Neutrophil (primary cell): ENCODE measurements around the gene MRM1.
"Not testable (repeated sequence)": the region's sequence is repeated elsewhere in the genome, so short reads cannot be mapped to it uniquely, and the experiment has no call there.

Experiments used
- H3K27ac ChIP-seq: fragments of 200-600 bp; sonication (generic); 2 replicates; pipeline ENCODE4 v1.5.1; 2016; ENCODE audit warnings: mild to moderate bottlenecking, moderate library complexity
- H3K27me3 ChIP-seq: fragments of 200-600 bp; sonication (generic); 2 replicates; pipeline ENCODE4 v1.6.0; 2016; ENCODE audit warnings: mild to moderate bottlenecking
- H3K36me3 ChIP-seq: fragments of 200-600 bp; sonication (generic); 2 replicates; pipeline ENCODE4 v1.5.1; 2017
- H3K4me1 ChIP-seq, 2 experiments: fragments of 200-600 bp in 1 of 2; sonication (generic) in 1 of 2; 1 replicate in 1 of 2; 2 replicates in 1 of 2; pipeline versions ENCODE4 v1.5.1 to v1.6.1; 2013 to 2016; ENCODE audit warnings: low read depth in 1 of 2, low read length in 1 of 2, mild to moderate bottlenecking in 1 of 2, moderate library complexity in 1 of 2; ENCODE audit not compliant: control insufficient read depth in 1 of 2, insufficient read depth in 1 of 2
- H3K4me3 ChIP-seq, 2 experiments: fragments of 200-600 bp in 1 of 2; sonication (generic) in 1 of 2; 1 replicate in 1 of 2; 2 replicates in 1 of 2; pipeline ENCODE4 v1.5.1; 2013 to 2016; ENCODE audit warnings: low read depth in 1 of 2, low read length in 1 of 2, mild to moderate bottlenecking in 1 of 2, moderate library complexity in 1 of 2
- H3K9me3 ChIP-seq: fragments of 200-600 bp; sonication (generic); 2 replicates; pipeline ENCODE4 v1.5.1; 2016
- CTCF ChIP-seq: fragments of 200-600 bp; sonication (generic); IDR thresholded peaks from 2 replicates; pipeline ENCODE4 v1.5.1; 2016; ENCODE audit warnings: antibody characterized with exemption

MRM1 gene

GRCh38 chr17:36602030-36602748, 806 bp downstream of the MRM1 start:
- no peak for TF ChIP-seq CTCF

GRCh38 chr17:36602924-36603384, 1.6 kb downstream of the MRM1 start:
- peak overlapping the region in 1 of 2 experiments; percentile 91 for H3K4me3 ChIP-seq
- H3K27ac ChIP-seq = no peak overlapping the region
- H3K27me3 ChIP-seq = no peaks in the 10 kb centered on the region
- no peaks in the 10 kb centered on the region for H3K36me3 ChIP-seq
- H3K9me3 ChIP-seq = no peaks in the 10 kb centered on the region
- peaks cover 35 to 36% of the 10 kb centered on the region in 2 experiments for H3K4me1 ChIP-seq
- peak; percentile 69 for TF ChIP-seq CTCF

More at GRCh38 chr17:36602030-36602748, 806 bp downstream of the MRM1 start:
- Histone ChIP-seq H3K9me3 (no peaks in the 10 kb centered on the region), H3K27ac (peak overlapping the region; percentile 55), H3K4me1 (peaks cover 35% of the 10 kb centered on the region in 2 experiments), H3K27me3 (no peaks in the 10 kb centered on the region), H3K4me3 (peak overlapping the region; percentile 80 to 91), H3K36me3 (no peaks in the 10 kb centered on the region)

- H3K4me3 ChIP-seq, H3K36me3 ChIP-seq, H3K27me3 ChIP-seq, H3K27ac ChIP-seq, H3K9me3 ChIP-seq: not testable (repeated sequence)
- peaks cover 50 to 52% of the 10 kb centered on the region in 2 experiments for H3K4me1 ChIP-seq
Observed at GRCh38 chr17:36605028-36605427, 3.6 kb downstream of the MRM1 start.

- Histone ChIP-seq H3K9me3 (no peaks in the 10 kb centered on the region), H3K4me1 (peaks cover 24% of the 10 kb centered on the region in 2 experiments), H3K36me3 (no peaks in the 10 kb centered on the region), H3K27me3 (no peaks in the 10 kb centered on the region), H3K27ac (no peak overlapping the region), H3K4me3 (no peak overlapping the region)
- TF ChIP-seq CTCF = no peak
Observed at GRCh38 chr17:36608280-36608679, 6.9 kb downstream of the MRM1 start.

- Histone ChIP-seq H3K27ac (peak overlapping the region; percentile 39), H3K27me3 (no peaks in the 10 kb centered on the region)
- peak; percentile 25 for TF ChIP-seq CTCF
Observed at GRCh38 chr17:36608794-36609497, 7.6 kb downstream of the MRM1 start.

GRCh38 chr17:36609498-36609862, 8.1 kb downstream of the MRM1 start:
- Histone ChIP-seq H3K9me3 (no peaks in the 10 kb centered on the region), H3K27ac (no peak overlapping the region), H3K4me3 (peak overlapping the region in 1 of 2 experiments; percentile 22), H3K4me1 (peaks cover 15 to 17% of the 10 kb centered on the region in 2 experiments), H3K36me3 (no peaks in the 10 kb centered on the region), H3K27me3 (no peaks in the 10 kb centered on the region)
- no peak for TF ChIP-seq CTCF

More at GRCh38 chr17:36608794-36609497, 7.6 kb downstream of the MRM1 start:
- H3K36me3 ChIP-seq = no peaks in the 10 kb centered on the region
- peaks cover 17 to 18% of the 10 kb centered on the region in 2 experiments for H3K4me1 ChIP-seq
- H3K9me3 ChIP-seq = no peaks in the 10 kb centered on the region
- H3K4me3 ChIP-seq = peak overlapping the region in 1 of 2 experiments; percentile 22
